Smooth muscle cell (in vitro differentiated cells): ENCODE results near the gene ZNF71. TPM values are rescaled to one million over a fixed set of nuclear protein-coding genes. Genes with fewer than 3 reads are reported as not detected.

Source experiments
- DNase-seq: peaks from one replicate; lab custom pipeline; 2025; ENCODE audit not compliant: unreplicated experiment; lab: John Stamatoyannopoulos, UW
- H2AFZ ChIP-seq: fragments of 200-600 bp; sonication (generic); 2 replicates; pipeline ENCODE4 v1.6.0; 2016; ENCODE audit warnings: antibody characterized with exemption, low read depth, mild to moderate bottlenecking
- H3F3A ChIP-seq: fragments of 200-600 bp; sonication (generic); 2 replicates; pipeline ENCODE4 v1.6.0; 2017; ENCODE audit warnings: antibody characterized with exemption, low read depth
- H3K27ac ChIP-seq: fragments of 200-600 bp; sonication (generic); 2 replicates; pipeline ENCODE4 v1.5.1; 2016; ENCODE audit warnings: low read depth, mild to moderate bottlenecking
- H3K27me3 ChIP-seq: fragments of 200-600 bp; sonication (generic); 2 replicates; pipeline ENCODE4 v1.6.1; 2016; ENCODE audit warnings: low read depth, mild to moderate bottlenecking
- H3K36me3 ChIP-seq: fragments of 200-600 bp; sonication (generic); 2 replicates; pipeline ENCODE4 v1.5.1; 2016; ENCODE audit warnings: low read depth
- H3K4me1 ChIP-seq: fragments of 200-600 bp; sonication (generic); 2 replicates; pipeline ENCODE4 v1.5.1; 2016; ENCODE audit warnings: low read depth
- H3K4me2 ChIP-seq: fragments of 200-600 bp; sonication (generic); 2 replicates; pipeline ENCODE4 v1.6.0; 2016; ENCODE audit warnings: mild to moderate bottlenecking
- H3K4me3 ChIP-seq: fragments of 200-600 bp; sonication (generic); 2 replicates; pipeline ENCODE4 v1.5.1; 2016; ENCODE audit warnings: mild to moderate bottlenecking
- H3K79me2 ChIP-seq: fragments of 200-600 bp; sonication (generic); 2 replicates; pipeline ENCODE4 v1.6.0; 2016; ENCODE audit warnings: low read depth, mild to moderate bottlenecking
- H3K9ac ChIP-seq: fragments of 200-600 bp; sonication (generic); 2 replicates; pipeline ENCODE4 v1.6.0; 2016; ENCODE audit warnings: low read depth
- H3K9me3 ChIP-seq: fragments of 200-600 bp; sonication (generic); replicated peaks from 2 replicates; pipeline ENCODE4 v1.5.1; 2016; ENCODE audit warnings: low read depth
- H4K20me1 ChIP-seq: fragments of 200-600 bp; sonication (generic); 2 replicates; pipeline ENCODE4 v1.6.0; 2016; ENCODE audit warnings: low read depth
- WGBS: methylation state at CpG from one replicate; pipeline ENCODE4 v1.1.7; 2016; ENCODE audit warnings: low lambda C conversion rate; 5-methylcytosine and 5-hydroxymethylcytosine counted together
- polyA plus RNA-seq: library from polyadenylated mRNA; unstranded; fragments of >200 nt; fragmentation: Nextera tagmentation; extraction: Ambion mirVana; gene quantifications from 2 replicates; pipeline ENCODE4 v1.2.1, GENCODE V29; 2016
- total RNA-seq: library from RNA; depleted of rRNA; stranded (reverse); fragments of >200 nt; gene quantifications from 2 replicates; pipeline ENCODE4 v1.2.3, GENCODE V29; 2014
- TF ChIP-seq, protein P1 (sequence below): fragments of 200-600 bp; sonication (generic); IDR thresholded peaks from 2 replicates; pipeline ENCODE4 v1.5.1; 2017; ENCODE audit warnings: borderline replicate concordance, mild to moderate bottlenecking, antibody characterized with exemption; ENCODE audit not compliant: insufficient read depth, poor library complexity, severe bottlenecking

ZNF71 gene
- total and polyA plus RNA-seq, 2 experiments from 2014 or later = 5.9 to 11.2 TPM

DNA sequence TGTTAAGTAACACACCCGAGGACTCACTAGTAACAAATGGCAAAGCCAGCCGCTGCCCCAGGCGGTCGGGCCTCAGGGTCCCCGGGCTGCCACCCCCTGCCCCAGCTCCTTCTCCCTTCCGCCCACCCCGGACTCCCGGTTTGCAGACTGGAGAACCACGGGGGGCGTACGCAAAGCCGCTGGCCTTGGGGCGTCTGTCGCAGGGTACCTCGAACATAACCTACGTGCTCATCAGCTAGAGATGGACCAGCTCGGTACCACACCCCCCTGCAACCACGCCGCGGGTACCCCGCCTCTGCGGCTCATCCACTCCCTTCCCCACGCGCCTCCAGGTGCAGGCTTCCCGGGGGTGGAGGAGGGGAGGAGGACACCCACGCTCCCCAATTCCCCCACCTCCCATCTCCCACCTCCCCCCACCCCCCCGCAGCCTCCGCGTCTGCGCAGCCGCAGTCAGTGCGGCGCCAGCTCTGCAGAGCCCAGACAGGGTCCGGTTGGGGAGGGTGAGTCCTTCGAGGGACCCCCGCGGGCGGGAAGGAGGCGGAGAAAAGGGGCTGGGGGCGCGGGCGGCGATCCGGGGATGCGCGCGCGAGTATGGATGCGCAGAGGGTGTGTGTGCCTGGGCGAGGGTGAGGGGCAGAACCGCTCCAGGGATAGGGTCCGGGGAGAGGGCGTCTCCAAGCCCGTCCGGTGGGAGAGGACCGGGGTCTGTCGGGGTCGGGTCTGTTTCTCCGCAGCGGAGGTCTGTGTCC is 47.8 kb downstream of the ZNF71 start, which contains the start of gene SMIM17:
TSS of gene SMIM17 (plus strand) at position 449 of the 749 bp plus-strand sequence. CDS start 2,509 bp downstream, outside the sequence.
- no peak for DNase-seq
- Histone ChIP-seq H3K4me3 (no peak within 1 kb of the TSS), H3K9me3 (no peaks in the 10 kb centered on the region), H3F3A (no peaks in the 10 kb centered on the region), H2AFZ (no peak within 1 kb of the TSS), H3K27ac (no peak within 1 kb of the TSS), H3K4me2 (no peak within 1 kb of the TSS), H4K20me1 (no peaks in the 10 kb centered on the region), H3K4me1 (no peaks in the 10 kb centered on the region), H3K36me3 (no peaks in the 10 kb centered on the region), H3K79me2 (no peaks in the 10 kb centered on the region), H3K9ac (no peak within 1 kb of the TSS), H3K27me3 (no peaks in the 10 kb centered on the region)
- TF ChIP-seq, protein P1, sequence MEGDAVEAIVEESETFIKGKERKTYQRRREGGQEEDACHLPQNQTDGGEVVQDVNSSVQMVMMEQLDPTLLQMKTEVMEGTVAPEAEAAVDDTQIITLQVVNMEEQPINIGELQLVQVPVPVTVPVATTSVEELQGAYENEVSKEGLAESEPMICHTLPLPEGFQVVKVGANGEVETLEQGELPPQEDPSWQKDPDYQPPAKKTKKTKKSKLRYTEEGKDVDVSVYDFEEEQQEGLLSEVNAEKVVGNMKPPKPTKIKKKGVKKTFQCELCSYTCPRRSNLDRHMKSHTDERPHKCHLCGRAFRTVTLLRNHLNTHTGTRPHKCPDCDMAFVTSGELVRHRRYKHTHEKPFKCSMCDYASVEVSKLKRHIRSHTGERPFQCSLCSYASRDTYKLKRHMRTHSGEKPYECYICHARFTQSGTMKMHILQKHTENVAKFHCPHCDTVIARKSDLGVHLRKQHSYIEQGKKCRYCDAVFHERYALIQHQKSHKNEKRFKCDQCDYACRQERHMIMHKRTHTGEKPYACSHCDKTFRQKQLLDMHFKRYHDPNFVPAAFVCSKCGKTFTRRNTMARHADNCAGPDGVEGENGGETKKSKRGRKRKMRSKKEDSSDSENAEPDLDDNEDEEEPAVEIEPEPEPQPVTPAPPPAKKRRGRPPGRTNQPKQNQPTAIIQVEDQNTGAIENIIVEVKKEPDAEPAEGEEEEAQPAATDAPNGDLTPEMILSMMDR = no peak
- WGBS = 94% methylated on average over 39 of the region's 60 CpGs

DNA sequence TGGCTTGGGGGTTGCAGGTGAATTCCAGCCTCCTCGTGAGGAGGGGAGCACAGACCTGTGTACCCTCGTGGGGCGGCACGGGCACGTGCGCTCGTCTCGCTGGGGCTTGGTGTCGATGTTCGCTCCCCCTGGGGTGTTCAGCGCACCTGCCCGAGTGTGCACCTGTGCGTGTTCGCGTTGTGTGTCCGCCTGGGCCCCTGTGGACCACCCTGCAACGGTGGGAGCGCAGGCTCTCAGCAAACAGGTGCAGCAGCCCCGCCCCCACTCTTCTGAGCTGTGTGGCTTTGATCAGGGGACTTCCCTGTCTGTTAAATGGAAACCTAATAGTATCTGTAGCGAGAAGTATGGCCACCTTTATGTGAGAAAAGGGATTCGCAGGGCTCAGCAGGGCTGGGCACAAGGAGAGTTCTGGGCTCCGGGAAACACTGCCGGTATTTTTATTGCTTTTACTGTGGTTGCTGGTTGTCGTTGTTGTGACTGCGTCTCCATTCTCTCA is 48.4 kb downstream of the ZNF71 start:
- no peak for DNase-seq
- no peaks in the 10 kb centered on the region for H3K79me2 ChIP-seq

GRCh38 chr19:56654151-56654550 is 59.0 kb downstream of the ZNF71 start:
- H3K36me3 ChIP-seq = no peaks in the 10 kb centered on the region
- H3K4me1 ChIP-seq = no peaks in the 10 kb centered on the region
- H3K27ac ChIP-seq = no peak overlapping the region
- H3K4me3 ChIP-seq = no peak overlapping the region
- H3K27me3 ChIP-seq = no peaks in the 10 kb centered on the region
- TF ChIP-seq, protein P1 = no peak
- no peak overlapping the region for H2AFZ ChIP-seq
- no peak overlapping the region for H3K9ac ChIP-seq
- 64% methylated on average over 3 of the region's 3 CpGs for WGBS
- DNase-seq = no peak
- H3K9me3 ChIP-seq = peaks cover 3% of the 10 kb centered on the region
- no peaks in the 10 kb centered on the region for H3K79me2 ChIP-seq
- H3F3A ChIP-seq = no peaks in the 10 kb centered on the region
- H4K20me1 ChIP-seq = no peaks in the 10 kb centered on the region
- H3K4me2 ChIP-seq = no peak overlapping the region

More for the DNA sequence above, 48.4 kb downstream of the ZNF71 start:
- Histone ChIP-seq H3K27ac (no peak overlapping the region), H3K9me3 (no peaks in the 10 kb centered on the region), H2AFZ (no peak overlapping the region), H3K4me3 (no peak overlapping the region), H3K27me3 (no peaks in the 10 kb centered on the region), H3K4me2 (no peak overlapping the region), H3K36me3 (no peaks in the 10 kb centered on the region), H4K20me1 (no peaks in the 10 kb centered on the region), H3F3A (no peaks in the 10 kb centered on the region), H3K9ac (no peak overlapping the region), H3K4me1 (no peaks in the 10 kb centered on the region)
- TF ChIP-seq, protein P1 = no peak
- whole genome bisulfite sequencing = 92% methylated on average over 24 of the region's 25 CpGs
